HCT116 (cell line): ENCODE measurements around the gene DRAP1.

Source experiments
- CEBPB ChIP-seq: IDR thresholded peaks from 2 replicates; pipeline ENCODE4 v1.6.1; 2012; ENCODE audit warnings: low read depth
- EZH2 ChIP-seq: fragments of 200-600 bp; sonication (generic); IDR thresholded peaks from 2 replicates; pipeline ENCODE4 v1.6.1; 2017; ENCODE audit warnings: antibody characterized with exemption, mixed run types
- JUND ChIP-seq: IDR thresholded peaks from 2 replicates; pipeline ENCODE4 v1.6.1; 2012
- POLR2A ChIP-seq: IDR thresholded peaks from 2 replicates; pipeline ENCODE4 v1.7.0; 2011; ENCODE audit warnings: borderline replicate concordance; ENCODE audit not compliant: insufficient read depth, insufficient read length; ENCODE audit errors: extremely low read depth
- POLR2AphosphoS5 ChIP-seq: IDR thresholded peaks from 2 replicates; pipeline ENCODE4 v1.6.1; 2011; ENCODE audit warnings: mild to moderate bottlenecking, low read depth, low read length, moderate library complexity
- RAD21 ChIP-seq: IDR thresholded peaks from 2 replicates; pipeline ENCODE4 v1.6.1; 2012; ENCODE audit warnings: low read depth, mild to moderate bottlenecking
- SRF ChIP-seq: IDR thresholded peaks from 2 replicates; pipeline ENCODE4 v1.6.1; 2012; ENCODE audit warnings: low read depth
- TCF7L2 ChIP-seq: IDR thresholded peaks from 2 replicates; pipeline ENCODE4 v1.7.0; 2011; ENCODE audit warnings: borderline replicate concordance, inconsistent platforms; ENCODE audit not compliant: insufficient read depth, insufficient read length; ENCODE audit errors: extremely low read depth
- YY1 ChIP-seq: IDR thresholded peaks from 2 replicates; pipeline ENCODE4 v1.6.1; 2011; ENCODE audit warnings: low read length, low read depth, moderate library complexity, mild to moderate bottlenecking; ENCODE audit not compliant: insufficient replicate concordance; ENCODE audit errors: extremely low read depth
- ZFX ChIP-seq: fragments of 450-650 bp; IDR thresholded peaks from 2 replicates; pipeline ENCODE4 v1.6.1; 2017
- TF ChIP-seq, protein P1 (sequence below): IDR thresholded peaks from 2 replicates; pipeline ENCODE4 v1.6.1; 2012
- TF ChIP-seq, protein P2 (sequence below), 3 experiments: fragments of 200-600 bp in 1 of 3; sonication (generic) in 1 of 3; IDR thresholded peaks in 2 of 3; conservative IDR thresholded peaks in 1 of 3; 2 replicates each; pipeline ENCODE4 v1.5.1; 2012 to 2017; ENCODE audit warnings: low read depth in 2 of 3, low read length in 2 of 3, antibody characterized with exemption in 1 of 3, borderline replicate concordance in 1 of 3, control low read depth in 1 of 3, mild to moderate bottlenecking in 1 of 3, mixed read lengths in 1 of 3, mixed run types in 1 of 3, moderate library complexity in 1 of 3; ENCODE audit not compliant: insufficient read depth in 1 of 3
- TF ChIP-seq, protein P3 (sequence below): IDR thresholded peaks from 2 replicates; pipeline ENCODE4 v1.6.1; 2012
- TF ChIP-seq, protein P4 (sequence below): IDR thresholded peaks from 2 replicates; pipeline ENCODE4 v1.6.1; 2012; ENCODE audit warnings: low read depth

DNA sequence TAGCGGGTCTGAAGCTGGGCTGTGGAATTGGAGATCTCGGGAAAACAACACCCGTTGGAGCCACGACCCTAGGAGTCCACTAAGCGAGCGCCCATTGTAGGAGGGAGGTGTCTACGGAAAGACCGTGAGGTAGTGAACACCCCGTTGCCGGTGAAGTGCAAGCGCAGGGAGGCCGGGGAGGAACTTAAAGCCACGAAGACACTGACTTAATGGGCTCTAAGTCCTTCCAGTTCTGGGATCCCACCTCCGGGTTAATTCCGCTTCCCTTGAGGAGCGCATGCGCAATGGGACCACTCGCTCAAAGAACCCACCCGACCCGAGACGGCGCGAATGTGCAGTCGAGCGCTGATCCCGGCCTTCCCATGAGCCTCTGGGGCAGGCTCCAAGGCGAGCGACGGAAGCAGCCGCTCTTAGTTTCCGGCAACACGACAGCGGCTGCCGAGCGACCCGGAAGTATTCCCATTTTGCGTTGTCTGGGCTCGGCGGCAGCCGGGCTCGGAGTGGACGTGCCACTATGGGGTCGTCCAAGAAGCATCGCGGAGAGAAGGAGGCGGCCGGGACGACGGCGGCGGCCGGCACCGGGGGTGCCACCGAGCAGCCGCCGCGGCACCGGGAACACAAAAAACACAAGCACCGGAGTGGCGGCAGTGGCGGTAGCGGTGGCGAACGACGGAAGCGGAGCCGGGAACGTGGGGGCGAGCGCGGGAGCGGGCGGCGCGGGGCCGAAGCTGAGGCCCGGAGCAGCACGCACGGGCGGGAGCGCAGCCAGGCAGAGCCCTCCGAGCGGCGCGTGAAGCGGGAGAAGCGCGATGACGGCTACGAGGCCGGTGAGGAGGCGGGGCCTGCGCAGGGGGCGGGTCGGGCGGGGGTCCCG, 42.3 kb downstream of the DRAP1 start, which contains the start of gene SART1:
- peak; percentile 54 for TF ChIP-seq TCF7L2
- TF ChIP-seq, protein P1, sequence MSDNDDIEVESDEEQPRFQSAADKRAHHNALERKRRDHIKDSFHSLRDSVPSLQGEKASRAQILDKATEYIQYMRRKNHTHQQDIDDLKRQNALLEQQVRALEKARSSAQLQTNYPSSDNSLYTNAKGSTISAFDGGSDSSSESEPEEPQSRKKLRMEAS = peak; percentile 80
- TF ChIP-seq, protein P2, sequence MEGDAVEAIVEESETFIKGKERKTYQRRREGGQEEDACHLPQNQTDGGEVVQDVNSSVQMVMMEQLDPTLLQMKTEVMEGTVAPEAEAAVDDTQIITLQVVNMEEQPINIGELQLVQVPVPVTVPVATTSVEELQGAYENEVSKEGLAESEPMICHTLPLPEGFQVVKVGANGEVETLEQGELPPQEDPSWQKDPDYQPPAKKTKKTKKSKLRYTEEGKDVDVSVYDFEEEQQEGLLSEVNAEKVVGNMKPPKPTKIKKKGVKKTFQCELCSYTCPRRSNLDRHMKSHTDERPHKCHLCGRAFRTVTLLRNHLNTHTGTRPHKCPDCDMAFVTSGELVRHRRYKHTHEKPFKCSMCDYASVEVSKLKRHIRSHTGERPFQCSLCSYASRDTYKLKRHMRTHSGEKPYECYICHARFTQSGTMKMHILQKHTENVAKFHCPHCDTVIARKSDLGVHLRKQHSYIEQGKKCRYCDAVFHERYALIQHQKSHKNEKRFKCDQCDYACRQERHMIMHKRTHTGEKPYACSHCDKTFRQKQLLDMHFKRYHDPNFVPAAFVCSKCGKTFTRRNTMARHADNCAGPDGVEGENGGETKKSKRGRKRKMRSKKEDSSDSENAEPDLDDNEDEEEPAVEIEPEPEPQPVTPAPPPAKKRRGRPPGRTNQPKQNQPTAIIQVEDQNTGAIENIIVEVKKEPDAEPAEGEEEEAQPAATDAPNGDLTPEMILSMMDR (IDR thresholded peaks at IDR 0.05 in 2 of 3, conservative IDR thresholded peaks at IDR 0.05 in 1 of 3; ENCODE audit: borderline replicate concordance in 1 of 3, insufficient read depth in 1 of 3, low read depth in 2 of 3, low read length in 2 of 3) = no peak
- no peak for TF ChIP-seq CEBPB
- TF ChIP-seq POLR2A = peak; percentile 71
- no peak for TF ChIP-seq JUND
- peak; percentile 68; the same call in 1 of the 2 replicates for TF ChIP-seq ZFX
- TF ChIP-seq POLR2AphosphoS5 = peak; percentile 90
- TF ChIP-seq, protein P3, sequence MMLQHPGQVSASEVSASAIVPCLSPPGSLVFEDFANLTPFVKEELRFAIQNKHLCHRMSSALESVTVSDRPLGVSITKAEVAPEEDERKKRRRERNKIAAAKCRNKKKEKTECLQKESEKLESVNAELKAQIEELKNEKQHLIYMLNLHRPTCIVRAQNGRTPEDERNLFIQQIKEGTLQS = no peak
- TF ChIP-seq, protein P4, sequence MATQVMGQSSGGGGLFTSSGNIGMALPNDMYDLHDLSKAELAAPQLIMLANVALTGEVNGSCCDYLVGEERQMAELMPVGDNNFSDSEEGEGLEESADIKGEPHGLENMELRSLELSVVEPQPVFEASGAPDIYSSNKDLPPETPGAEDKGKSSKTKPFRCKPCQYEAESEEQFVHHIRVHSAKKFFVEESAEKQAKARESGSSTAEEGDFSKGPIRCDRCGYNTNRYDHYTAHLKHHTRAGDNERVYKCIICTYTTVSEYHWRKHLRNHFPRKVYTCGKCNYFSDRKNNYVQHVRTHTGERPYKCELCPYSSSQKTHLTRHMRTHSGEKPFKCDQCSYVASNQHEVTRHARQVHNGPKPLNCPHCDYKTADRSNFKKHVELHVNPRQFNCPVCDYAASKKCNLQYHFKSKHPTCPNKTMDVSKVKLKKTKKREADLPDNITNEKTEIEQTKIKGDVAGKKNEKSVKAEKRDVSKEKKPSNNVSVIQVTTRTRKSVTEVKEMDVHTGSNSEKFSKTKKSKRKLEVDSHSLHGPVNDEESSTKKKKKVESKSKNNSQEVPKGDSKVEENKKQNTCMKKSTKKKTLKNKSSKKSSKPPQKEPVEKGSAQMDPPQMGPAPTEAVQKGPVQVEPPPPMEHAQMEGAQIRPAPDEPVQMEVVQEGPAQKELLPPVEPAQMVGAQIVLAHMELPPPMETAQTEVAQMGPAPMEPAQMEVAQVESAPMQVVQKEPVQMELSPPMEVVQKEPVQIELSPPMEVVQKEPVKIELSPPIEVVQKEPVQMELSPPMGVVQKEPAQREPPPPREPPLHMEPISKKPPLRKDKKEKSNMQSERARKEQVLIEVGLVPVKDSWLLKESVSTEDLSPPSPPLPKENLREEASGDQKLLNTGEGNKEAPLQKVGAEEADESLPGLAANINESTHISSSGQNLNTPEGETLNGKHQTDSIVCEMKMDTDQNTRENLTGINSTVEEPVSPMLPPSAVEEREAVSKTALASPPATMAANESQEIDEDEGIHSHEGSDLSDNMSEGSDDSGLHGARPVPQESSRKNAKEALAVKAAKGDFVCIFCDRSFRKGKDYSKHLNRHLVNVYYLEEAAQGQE = no peak
- TF ChIP-seq EZH2 = no peak
- TF ChIP-seq RAD21 = no peak
- TF ChIP-seq YY1 = peak; percentile 90
- peak; percentile 68; the same call in 1 of the 2 replicates for TF ChIP-seq SRF
